OCI-LY3 (cell line): Measurements from ENCODE around the gene EFNA3.

Source experiments
- CTCF ChIP-seq: fragments of 200-600, 300-600 bp; sonication (generic); IDR thresholded peaks from 2 replicates; pipeline ENCODE4 v1.5.1; 2014; ENCODE audit warnings: antibody characterized with exemption, low read length, low read depth
- EZH2phosphoT487 ChIP-seq: fragments of 200-600 bp; shearing (Covaris generic); IDR thresholded peaks from 2 replicates; pipeline ENCODE4 v1.6.1; 2018; ENCODE audit warnings: antibody characterized with exemption, mixed run types, low read depth

DNA sequence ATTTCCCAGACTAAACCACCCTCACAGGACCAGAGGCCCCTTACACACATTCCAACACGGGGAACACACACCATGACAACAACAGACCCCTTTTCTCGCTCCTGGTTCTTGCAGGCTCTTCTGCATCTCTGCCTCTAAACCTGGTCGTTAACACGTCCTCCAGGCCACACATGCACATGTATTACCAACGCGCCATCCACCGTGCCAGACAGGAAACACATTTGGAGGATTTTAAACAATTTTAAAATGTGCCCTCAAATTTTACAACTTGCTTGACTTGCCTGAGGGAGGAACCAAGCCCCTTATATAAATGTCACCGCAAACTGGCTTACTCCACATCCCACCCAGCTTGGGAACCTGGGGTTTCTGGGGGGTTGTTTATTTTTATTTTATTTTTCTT is 32.2 kb downstream of the EFNA3 start:
- TF ChIP-seq CTCF (no peak), EZH2phosphoT487 (no peak)
